NCI-H345 treated with DMSO at 0.1 percent for 48 hours (cell line): ENCODE data around the gene FAM162A.
A peak's percentile ranks its signal among the peaks of the same experiment; 100 is the strongest.

Source experiments
- DNase-seq: peaks from one replicate; lab custom pipeline; 2025; ENCODE audit not compliant: unreplicated experiment; lab: John Stamatoyannopoulos, UW

The FAM162A gene

DNA sequence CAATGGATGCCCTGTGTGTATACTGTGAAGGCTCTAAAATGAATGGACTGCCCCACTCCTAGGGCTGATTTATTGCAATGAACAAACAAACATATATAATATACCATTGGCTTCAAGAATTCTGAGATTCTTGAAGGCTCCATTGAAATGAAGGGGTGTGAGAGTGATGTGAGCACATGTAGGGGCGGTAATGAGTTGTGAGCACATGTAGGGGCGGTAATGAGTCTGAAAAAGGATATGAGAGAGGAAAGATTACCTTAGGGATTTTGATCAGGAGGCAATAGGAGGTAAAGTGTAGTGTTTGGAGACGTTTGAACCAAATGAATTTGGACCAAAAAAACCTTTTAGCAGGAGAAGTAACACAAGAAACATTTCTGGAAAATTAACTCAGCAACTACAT is 3.7 kb downstream of the FAM162A start:
- no peak for DNase-seq

DNA sequence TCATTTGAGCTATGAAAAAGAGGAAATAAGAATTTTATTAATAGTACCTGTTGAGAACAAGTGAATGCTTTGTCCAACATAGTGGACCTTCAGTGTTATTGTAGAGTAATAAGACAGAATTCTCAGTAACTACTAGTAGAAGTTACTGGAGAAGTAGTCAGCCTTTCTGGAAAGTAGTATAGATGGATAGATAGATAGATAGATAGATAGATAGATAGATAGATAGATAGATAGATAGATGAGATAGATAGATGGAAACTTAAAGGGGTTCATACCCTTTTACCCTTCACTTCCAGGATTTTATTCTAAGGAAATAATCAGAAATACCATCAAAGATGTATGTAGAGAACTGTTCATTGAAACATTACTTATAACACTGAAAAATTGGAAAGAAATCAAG is 5.2 kb downstream of the FAM162A start:
- no peak for DNase-seq

DNA sequence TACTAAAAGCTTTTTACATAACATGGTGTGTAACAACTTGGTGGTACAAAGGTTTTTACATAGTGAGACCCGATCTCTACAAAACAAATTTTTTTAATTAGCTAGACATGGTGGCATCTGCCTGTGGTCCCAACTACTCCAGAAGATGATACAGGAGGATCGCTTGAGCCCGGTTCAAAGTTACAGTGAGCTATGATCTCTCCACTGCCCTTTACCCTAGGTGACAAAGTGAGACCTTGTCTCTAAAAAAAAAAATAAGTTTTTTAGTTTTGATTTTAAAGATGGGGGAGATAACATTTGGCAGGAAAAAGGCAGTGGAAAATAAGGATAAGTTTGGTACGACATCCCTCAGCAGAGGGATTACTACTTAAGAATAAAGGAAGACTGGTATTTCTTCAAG is 5.9 kb downstream of the FAM162A start:
- no peak for DNase-seq

DNA sequence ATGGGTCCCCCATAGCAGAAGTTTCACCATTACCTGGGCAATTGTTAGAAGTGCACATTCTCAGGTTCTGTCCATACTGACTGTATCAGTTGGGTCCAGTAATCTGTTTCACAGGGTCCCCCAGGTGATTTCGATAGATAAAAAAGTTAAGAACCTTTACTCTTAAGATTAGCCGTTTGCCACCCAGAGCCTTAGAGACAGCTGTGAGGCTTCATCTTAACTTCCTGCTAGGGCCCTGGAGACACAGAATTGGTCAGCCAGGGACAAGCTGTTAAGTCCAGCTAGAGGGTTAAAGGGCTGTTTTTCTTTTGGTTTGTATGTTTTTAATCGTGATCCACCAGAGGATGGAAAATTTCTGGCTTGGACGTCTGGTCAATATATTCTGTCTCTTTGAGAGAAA is 6.7 kb downstream of the FAM162A start:
- DNase-seq, result no peak

DNA sequence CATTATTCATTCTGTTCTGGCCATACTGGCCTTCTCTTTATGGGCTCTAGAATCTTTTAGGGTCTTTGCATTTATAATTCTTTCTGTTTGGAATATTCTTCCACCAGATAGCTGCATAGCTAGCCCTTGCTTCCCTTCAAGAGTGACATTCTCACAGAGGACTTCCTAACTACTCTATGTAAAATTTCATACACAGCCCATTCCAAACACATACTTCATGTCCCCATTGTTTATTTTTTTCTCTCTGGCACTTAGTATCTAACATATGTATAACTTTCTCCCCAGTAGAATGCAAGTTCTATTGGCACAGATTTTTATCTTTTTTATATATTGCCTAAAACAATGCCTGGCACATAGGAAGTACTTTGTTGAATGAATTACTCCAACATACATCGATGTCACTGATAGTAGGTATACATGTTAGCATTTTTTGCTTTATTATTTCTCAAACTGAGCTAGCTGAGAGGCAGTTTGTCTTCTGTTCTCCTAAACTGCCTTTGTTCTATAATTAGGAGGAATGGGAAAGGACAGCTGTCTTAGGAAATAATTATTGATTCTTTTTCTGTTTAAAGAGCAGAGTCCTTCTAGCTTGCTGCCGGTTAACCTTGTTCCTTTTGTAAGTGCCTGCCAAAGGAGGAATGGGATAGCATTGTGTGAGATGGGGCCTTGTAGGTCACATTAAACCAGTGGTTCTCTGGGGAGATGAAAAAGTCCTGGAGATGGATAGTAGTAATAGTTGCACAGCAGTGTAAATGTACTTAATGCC is 7.9 kb downstream of the FAM162A start:
- no peak for DNase-seq

DNA sequence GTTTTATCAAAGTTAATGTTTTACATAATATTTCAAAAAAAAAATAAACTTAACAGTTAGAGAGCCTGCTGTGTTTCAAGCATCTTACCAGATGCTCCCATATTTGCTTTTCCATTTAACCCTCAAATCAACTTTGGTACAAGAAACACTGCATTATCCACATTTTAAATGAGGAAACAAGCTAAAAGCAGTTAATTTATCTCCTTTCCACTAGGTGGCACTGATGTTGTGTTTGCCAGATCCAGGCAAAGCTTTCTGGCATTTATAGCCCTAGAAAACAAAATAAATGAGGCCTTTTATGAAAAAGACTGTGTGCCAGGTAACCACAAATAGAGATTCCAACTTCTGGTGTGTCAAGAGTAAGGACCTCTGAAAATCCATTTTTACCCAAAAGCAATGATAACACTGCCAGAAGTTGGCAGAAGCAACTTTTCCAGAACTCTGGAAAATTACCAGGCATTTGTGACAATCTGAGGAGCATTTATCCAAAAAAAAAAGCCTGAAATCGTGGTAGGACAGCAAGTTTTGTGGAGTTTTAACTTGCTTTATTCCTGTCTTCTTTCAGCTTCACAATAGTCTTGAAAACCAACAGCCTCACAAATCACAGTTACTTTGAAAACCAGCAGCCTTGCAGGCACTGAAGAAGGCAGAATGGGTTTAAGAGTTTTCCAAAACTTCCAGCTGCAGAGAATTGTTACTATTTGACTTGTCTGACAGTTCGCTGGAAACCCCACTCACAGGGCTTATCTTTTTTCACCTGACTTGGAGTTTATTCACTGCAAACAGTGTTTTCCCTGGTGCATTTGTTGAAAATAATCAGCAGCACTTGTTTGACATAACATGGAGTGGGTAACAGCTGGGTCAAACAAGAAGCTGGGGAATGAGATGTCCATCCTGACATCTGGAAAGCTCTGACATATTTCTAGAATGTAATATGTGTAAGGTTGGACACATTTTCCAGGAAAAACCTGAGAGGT is 9.2 kb downstream of the FAM162A start:
- peak; percentile 2 for DNase-seq

DNA sequence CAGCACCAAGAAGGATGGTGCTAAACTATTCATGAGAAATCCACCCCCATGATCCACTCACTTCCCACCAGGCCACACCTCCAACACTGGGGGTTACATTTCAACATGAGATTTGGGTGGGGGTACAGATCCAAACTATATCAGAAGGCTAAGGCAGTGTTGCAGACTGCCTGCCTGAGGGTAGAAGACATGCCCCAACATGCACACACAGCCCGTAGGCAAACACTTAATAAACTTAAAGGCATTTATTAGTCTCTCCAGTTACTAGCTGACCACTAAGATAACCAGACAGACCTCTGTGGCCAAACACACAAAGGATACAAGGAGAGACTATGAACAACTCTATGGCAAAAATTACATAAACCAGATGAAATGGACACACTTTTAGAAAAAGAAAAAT is 10.2 kb downstream of the FAM162A start:
- DNase-seq, result no peak

DNA sequence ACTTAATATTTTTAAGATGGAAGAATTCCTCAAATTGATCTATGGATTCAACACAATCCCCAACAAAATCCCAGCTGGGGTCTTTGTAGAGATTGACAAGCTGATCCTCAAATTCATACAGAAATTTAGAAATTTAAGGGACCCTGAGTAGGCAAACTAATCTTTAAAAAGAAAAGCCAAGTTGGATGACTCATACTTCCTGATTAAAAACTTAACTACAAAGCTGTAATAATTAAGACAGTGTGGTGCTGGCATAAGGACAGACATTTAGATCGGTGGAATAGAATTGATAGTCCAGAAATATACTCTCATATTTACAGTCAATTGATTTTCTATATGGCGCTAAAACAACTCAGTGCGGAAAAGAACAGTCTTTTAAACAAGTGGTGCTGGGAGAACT is 11.6 kb downstream of the FAM162A start:
- no peak for DNase-seq

DNA sequence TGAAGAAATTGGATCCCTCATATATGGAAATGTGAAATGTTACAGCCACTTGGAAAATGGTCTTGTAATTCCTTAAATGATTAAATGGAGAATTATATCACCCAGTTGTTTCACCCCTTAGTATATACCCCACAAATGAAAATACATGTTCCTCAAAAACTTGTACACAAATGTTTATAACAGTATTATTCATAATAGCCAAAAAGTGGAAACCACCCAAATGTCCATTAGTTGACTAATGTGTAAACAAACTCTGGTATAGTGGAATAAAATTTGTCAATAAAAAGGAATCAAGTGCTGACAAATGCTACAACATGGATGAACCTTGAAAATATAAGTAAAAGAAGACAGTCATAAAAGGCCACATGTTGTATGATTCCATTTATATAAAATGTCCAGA is 12.5 kb downstream of the FAM162A start:
- DNase-seq, result no peak

DNA sequence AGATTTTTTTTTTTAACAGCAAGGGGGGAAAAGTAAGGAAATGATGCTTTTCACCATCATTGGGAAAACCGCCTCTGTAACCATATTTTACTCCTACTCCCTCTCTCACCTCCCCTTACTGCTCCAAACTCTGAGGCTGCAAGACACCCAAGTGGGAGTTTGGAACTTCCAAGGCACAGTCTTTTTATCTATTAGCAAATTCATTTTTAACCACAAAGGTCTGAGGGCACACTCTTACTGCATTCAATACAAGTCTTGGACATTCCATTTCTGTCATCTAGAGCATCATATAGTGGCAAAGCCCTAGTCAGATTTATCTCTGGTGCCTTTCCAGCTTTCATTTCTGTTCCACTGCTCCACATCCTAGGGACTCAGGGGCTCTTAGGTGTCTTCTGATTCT is 13.2 kb downstream of the FAM162A start:
- DNase-seq, result no peak

DNA sequence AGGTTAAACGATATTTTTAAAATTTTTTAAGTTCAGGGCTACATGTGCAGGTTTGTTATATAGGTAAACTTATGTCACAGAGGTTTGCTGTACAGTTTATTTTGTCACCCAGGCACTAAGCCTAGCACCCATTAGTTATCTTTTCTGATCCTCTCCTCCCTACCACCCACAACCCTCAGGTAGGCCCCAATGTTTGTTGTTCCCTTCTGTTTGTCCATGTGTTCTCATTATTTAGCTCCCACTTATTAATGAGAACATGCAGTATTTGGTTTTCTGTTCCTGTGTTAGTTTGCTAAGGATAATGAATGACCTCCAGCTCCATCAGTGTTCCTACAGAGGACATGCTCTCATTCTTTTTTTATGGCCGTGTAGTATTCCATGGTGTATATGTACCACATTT is 14.9 kb downstream of the FAM162A start:
- DNase-seq, result no peak

DNA sequence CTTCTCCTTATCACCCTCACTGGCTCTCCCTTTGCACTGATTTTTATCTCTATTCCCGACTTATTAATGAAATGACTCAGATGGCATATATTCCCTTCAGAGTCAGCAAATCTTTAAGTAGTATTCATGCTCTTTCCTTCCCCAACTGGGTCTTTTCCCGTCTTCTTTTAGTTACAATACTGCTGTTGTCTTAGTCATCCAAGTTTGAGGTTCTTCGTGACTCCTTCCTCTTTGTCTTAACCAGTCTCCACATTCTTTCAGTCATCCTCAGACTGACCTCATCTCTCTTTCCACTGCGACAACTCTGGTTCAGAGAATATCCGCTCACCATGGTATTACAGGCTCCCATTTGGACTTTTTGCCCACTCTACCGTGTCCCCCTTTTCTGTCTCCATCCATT is 19.5 kb downstream of the FAM162A start:
- DNase-seq, result no peak

DNA sequence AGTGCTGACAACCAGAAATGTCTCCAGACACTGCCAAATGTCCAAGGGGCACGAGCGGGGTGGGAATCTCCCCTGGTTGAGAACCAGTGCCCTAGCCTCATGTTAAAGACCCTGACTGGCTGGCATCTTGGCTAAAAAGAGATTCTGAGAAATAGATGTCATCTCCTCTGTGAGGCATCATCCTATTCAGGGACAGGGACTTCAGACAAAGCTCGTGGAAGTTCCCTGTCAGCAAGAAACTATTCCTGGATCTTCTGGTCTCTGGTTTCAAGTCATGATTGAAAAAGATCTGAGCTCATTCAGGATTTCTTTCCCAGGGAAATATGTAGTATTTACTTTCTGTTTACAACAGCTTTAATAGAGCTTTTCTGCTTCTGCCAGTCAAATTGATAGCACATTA is 21.0 kb downstream of the FAM162A start:
- DNase-seq, result no peak

DNA sequence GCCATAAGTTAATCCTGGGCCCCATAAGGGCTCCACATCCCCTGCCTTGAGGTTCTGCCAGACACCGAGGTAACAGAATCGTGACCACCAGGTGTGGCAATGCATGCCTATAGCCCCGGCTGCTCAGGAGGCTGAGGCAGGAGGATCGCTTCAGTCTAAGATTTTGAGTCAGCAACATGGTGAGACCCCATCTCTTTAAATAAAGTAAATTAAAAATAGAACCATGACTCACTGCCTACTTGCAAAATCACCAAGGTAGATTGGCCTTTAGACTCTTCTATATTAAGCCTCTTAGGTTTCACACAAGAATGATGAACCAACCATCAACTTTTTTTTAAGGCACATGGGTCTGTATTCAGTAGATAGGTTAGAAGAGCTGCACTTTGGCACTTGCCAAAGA is 22.2 kb downstream of the FAM162A start:
- no peak for DNase-seq

DNA sequence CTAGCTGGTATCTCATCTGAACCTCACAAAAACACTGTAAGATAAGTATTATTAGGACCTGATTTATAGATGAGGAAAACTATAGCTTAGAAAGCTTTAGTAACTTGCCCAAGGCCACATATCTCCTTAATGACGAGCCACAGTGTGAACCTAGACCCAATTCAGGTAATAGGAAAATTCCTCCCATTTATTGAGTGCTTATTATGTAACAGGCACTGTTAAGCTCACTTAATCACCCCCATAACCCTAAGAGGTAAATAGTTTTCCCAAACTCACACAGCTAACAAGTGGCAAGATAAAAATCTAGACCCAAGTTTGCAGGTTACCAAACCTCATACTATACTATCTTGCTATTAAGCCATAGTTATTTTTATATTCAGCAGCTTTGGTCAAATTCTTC is 24.0 kb downstream of the FAM162A start:
- no peak for DNase-seq

DNA sequence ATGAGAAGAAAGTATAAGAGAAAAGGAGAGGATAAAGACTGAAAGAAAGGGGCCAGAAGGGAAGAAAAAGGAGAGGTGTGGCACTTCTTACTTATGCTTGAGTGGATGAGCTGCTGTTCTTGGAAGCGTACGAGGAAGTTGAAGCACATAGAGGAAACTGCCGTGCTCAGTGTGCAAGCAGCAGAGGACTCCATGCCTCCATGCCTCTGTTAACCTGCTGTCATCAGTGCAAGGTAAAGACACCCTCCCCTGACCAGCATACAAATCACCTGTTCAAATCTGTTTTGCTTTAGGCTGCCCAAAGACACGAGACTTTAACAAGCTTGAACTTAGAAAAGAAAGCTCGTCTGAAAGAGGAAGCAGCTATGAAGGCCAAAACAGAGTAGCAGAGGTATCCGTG is 25.5 kb downstream of the FAM162A start:
- DNase-seq, result no peak

DNA sequence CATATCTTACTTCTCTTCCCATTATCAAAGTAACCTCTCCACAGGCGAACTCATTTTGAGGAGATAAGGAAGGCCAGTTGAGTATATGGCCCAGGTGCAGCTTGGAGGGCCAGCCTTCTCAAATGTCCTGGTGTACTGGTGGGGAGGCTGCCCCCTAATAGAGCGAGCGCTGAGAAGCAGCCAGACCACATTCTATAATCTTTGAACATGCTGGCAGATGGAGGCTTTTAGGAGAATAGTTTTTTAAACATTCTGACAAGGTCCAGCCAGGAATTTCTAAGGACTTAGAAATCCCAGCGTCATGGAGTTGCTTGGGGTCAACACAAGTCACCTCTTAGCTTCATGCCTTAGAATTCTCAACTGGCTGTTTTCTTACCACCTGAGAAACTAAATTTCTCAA is 26.1 kb downstream of the FAM162A start:
- DNase-seq, result no peak

DNA sequence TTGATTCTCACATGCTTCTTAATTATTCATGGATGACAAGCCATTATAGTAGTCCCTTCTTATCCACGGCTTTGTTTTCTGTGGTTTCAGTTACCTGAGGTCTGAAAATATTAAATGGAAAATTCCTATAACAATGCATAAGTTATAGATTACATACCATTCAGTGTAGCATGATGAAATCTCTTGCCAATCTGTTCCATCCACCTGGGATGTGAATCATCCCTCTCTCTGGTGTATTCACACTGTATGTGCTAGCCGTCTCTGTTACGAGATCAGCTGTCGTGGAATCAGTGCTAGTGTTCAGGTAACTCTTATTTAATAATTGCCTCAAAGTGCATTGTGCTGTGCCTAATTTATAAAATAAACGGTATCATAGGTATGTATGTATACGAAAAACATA is 26.7 kb downstream of the FAM162A start:
- DNase-seq, result no peak

DNA sequence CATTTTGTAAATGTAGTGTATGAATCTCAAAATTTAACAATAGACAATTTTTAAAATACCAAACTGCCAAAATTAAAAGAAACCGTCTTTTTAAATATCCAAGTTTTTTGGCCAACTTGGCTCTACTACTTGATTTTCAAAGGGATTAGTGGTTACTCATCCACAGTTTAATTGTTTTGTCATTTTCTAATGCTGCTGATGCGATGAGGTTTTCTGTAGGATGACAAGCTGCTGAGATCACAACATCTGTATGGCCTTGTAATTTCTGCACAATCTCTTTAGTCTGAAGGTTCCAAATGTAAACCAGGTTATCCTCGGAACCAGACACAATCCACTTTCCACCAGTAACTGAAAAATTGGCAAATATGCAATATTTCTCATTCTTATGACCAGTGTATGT is 30.4 kb downstream of the FAM162A start:
- no peak for DNase-seq

DNA sequence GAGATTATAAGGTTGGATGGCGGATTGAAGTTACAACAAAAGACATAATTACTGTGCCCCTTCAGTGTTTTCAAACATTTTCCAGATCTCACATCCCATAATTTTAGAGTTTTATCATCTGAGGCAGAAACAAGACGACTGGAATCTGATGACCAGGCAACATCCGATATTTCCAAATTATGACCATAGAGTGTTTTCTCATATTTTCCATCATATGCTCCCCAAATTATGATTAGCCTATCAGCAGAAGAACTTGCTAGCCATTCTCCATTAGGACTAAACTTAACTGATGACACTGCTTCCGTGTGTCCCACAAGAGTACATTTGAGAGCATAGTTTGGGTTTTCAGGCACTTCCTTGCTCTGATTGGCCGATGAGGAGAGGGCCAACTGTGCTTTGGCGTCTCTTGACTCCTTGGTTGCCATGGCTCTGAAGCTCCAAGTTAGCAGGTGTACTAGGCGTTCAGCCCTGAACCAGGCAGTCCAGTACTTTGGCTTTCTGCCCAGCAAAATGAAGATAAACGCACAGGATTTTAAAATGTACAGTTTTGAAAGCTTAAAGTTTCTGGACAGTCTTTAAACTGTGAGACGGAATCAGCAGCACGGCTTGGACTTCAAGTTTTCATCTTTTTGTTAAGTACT is 31.2 kb downstream of the FAM162A start:
- no peak for DNase-seq

DNA sequence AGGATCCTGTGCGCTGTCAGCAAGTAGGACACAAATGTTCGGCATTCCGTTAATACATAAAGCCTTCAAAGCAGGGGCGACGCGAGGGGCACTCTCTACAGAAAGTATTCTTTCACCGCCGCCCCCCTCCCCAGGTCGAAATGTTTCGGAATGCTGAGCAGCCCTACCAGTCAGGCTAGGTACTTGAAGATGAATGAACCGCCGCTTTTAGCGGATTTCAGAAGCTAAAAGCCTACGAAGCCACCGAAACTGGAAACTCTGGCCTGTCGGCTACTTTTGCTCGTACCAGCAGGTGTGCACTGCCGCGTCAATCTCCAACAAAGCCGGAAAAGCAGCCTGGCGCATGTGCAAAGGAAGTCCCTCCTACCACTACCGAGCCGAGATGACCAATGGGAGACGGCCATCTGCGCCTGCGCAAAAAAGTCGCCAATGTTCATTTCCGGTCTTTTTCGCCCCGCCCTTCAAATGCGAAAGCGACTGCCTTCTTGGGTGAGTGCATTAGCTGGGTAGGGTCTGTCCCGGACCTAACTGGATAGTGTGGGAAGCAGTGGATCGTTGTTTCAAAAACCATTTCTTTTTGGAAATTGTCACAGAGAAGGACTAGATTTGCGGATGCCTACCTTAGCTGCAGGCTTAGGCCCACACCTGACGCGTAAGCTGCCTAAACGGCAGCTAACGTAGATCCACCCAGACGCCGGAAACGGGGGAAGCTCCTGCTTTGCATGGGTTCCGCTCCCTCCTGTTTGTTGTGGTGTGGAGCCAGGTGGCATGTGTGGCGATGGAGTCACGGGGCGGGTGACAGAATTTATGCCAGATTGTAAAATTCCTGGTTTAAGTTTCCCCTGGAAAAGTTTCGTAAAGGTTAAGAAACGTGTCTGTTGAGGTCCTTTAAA is 32.0 kb downstream of the FAM162A start, which contains the start of gene WDR5B:
Gene WDR5B, minus strand, starts transcription at position 301 of the 893 bp plus-strand sequence. CDS start 534 bp downstream, outside the sequence.
- no peak for DNase-seq
